Hepatocyte (in vitro differentiated cells): Measurements from ENCODE around the gene WSCD1. TPM values are rescaled to one million over a fixed set of nuclear protein-coding genes. Genes with fewer than 3 reads are reported as not detected.

Experiments used
- DNase-seq: peaks from one replicate; pipeline ENCODE4 v3.0.0-alpha.2; 2016; ENCODE audit warnings: low spot score
- H2AFZ ChIP-seq: fragments of 200-600 bp; sonication (generic); 2 replicates; pipeline ENCODE4 v1.6.0; 2016; ENCODE audit warnings: antibody characterized with exemption, mild to moderate bottlenecking
- H3K27ac ChIP-seq: fragments of 200-600 bp; sonication (generic); 2 replicates; pipeline ENCODE4 v1.5.1; 2016; ENCODE audit warnings: mild to moderate bottlenecking
- H3K27me3 ChIP-seq: fragments of 200-600 bp; sonication (generic); 2 replicates; pipeline ENCODE4 v1.6.1; 2016
- H3K36me3 ChIP-seq: fragments of 200-600 bp; sonication (generic); replicated peaks from 2 replicates; pipeline ENCODE4 v1.5.1; 2016; ENCODE audit warnings: low read depth; ENCODE audit not compliant: insufficient read depth
- H3K4me1 ChIP-seq: fragments of 200-600 bp; sonication (generic); 2 replicates; pipeline ENCODE4 v1.5.1; 2016; ENCODE audit warnings: mild to moderate bottlenecking, moderate library complexity; ENCODE audit not compliant: insufficient read depth
- H3K4me2 ChIP-seq: fragments of 200-600 bp; sonication (generic); 2 replicates; pipeline ENCODE4 v1.6.0; 2016
- H3K4me3 ChIP-seq: fragments of 200-600 bp; sonication (generic); 2 replicates; pipeline ENCODE4 v1.5.1; 2016; ENCODE audit warnings: mild to moderate bottlenecking
- H3K79me2 ChIP-seq: fragments of 200-600 bp; sonication (generic); 2 replicates; pipeline ENCODE4 v1.6.0; 2017; ENCODE audit warnings: mild to moderate bottlenecking
- H3K9me2 ChIP-seq: fragments of 200-600 bp; sonication (generic); replicated peaks from 2 replicates; pipeline ENCODE4 v1.6.0; 2017; ENCODE audit warnings: mild to moderate bottlenecking; ENCODE audit not compliant: insufficient read depth
- H3K9me3 ChIP-seq: fragments of 200-600 bp; sonication (generic); 2 replicates; pipeline ENCODE4 v1.5.1; 2016; ENCODE audit warnings: low read depth, mild to moderate bottlenecking
- H4K20me1 ChIP-seq: fragments of 200-600 bp; sonication (generic); 2 replicates; pipeline ENCODE4 v1.6.0; 2016; ENCODE audit warnings: mild to moderate bottlenecking; ENCODE audit not compliant: insufficient read depth, poor library complexity, severe bottlenecking
- CTCF ChIP-seq: fragments of 200-600 bp; sonication (generic); IDR thresholded peaks from 2 replicates; pipeline ENCODE4 v1.5.1; 2016; ENCODE audit warnings: antibody characterized with exemption, mild to moderate bottlenecking; ENCODE audit not compliant: poor library complexity
- EZH2 ChIP-seq: fragments of 200-600 bp; sonication (generic); IDR thresholded peaks from 2 replicates; pipeline ENCODE4 v1.6.1; 2016; ENCODE audit warnings: antibody characterized with exemption, mild to moderate bottlenecking, borderline replicate concordance
- EZH2phosphoT487 ChIP-seq: fragments of 200-600 bp; sonication (generic); IDR thresholded peaks from one replicate; pipeline ENCODE4 v1.6.1; 2018; ENCODE audit warnings: antibody characterized with exemption, mild to moderate bottlenecking, low read depth, moderate library complexity; ENCODE audit not compliant: unreplicated experiment, severe bottlenecking
- WGBS: methylation state at CpG from one replicate; pipeline ENCODE4 v1.1.6; 2016; ENCODE audit warnings: low lambda C conversion rate; ENCODE audit errors: missing lambda C conversion rate; 5-methylcytosine and 5-hydroxymethylcytosine counted together
- polyA plus RNA-seq: library from polyadenylated mRNA; unstranded; fragments of >200 nt; fragmentation: Nextera tagmentation; extraction: Ambion mirVana; gene quantifications from 2 replicates; pipeline ENCODE4 v1.2.1, GENCODE V29; 2016
- total RNA-seq: library from RNA; depleted of rRNA; stranded (reverse); fragments of >200 nt; gene quantifications from 2 replicates; pipeline ENCODE4 v1.2.3, GENCODE V29; 2014

Gene WSCD1
- total and polyA plus RNA-seq, 2 experiments from 2014 or later, result 1.5 to 4.4 TPM

DNA sequence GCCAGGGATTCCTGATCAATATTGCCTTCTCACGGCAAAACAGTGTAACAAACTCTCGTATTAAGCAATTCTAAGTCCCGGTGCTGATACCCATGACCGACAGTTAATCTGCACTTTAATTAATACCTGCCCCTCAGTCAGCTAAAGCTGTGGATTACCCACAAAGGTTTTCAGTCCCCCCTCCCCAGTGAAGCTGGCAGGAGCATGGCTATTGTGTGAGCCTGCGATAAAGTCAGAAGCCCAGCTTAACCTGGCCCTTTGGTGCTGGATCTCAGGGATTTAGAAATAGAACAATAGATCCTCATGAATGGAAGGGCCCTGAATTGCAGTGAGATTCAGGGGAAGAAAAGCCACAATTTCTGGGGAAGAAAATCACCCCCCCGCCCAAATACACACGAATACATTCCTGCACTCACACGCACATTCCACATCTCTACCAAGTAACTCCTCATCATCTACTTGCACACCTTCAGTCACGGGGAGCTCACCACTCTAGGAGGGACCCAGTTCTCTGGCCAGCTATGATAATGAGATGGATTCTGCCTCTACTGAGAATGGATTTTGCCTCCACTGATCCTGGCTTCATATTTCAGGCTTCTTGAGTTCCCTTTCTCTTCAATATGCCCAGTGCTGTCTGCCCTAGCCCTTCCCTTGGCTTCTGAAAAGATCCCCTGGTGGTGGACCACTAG, 102.6 kb downstream of the WSCD1 start:
- Histone ChIP-seq H3K27ac (no peak overlapping the region), H4K20me1 (no peaks in the 10 kb centered on the region), H3K4me1 (no peaks in the 10 kb centered on the region), H3K36me3 (no peaks in the 10 kb centered on the region), H2AFZ (no peak overlapping the region), H3K4me3 (no peak overlapping the region), H3K9me3 (no peaks in the 10 kb centered on the region), H3K79me2 (no peaks in the 10 kb centered on the region), H3K9me2 (no peaks in the 10 kb centered on the region), H3K4me2 (no peak overlapping the region), H3K27me3 (no peaks in the 10 kb centered on the region)
- TF ChIP-seq CTCF (no peak), EZH2 (no peak), EZH2phosphoT487 (no peak)
- DNase-seq, result no peak
- WGBS, result 58% methylated on average over 9 of the region's 9 CpGs

GRCh38 chr17:6173653-6174052, 103.5 kb downstream of the WSCD1 start:
- Histone ChIP-seq H3K4me2 (no peak overlapping the region), H3K27ac (no peak overlapping the region), H3K36me3 (no peaks in the 10 kb centered on the region), H3K9me3 (no peaks in the 10 kb centered on the region), H3K9me2 (no peaks in the 10 kb centered on the region), H3K4me1 (no peaks in the 10 kb centered on the region), H3K27me3 (no peaks in the 10 kb centered on the region), H3K79me2 (no peaks in the 10 kb centered on the region), H3K4me3 (no peak overlapping the region), H2AFZ (no peak overlapping the region), H4K20me1 (no peaks in the 10 kb centered on the region)
- no peak for DNase-seq
- no peak for TF ChIP-seq EZH2
- TF ChIP-seq CTCF, result no peak
- no peak for TF ChIP-seq EZH2phosphoT487
- 76% methylated on average over 2 of the region's 2 CpGs for WGBS
